ENCODE data around the gene BUD13.

- TF ChIP-seq SIN3A (IDR thresholded peaks at IDR 0.05; ENCODE audit: borderline replicate concordance in 2 of 2, control insufficient read depth in 1 of 2, low read depth in 2 of 2, low read length in 2 of 2), result no peak
- TF ChIP-seq CTCF (IDR thresholded peaks at IDR 0.05 in 2 of 3, conservative IDR thresholded peaks at IDR 0.05 in 1 of 3; ENCODE audit: insufficient read depth in 2 of 3, low read depth in 1 of 3, low read length in 3 of 3), result no peak
- TF ChIP-seq E2F6 (IDR thresholded peaks at IDR 0.05; ENCODE audit: borderline replicate concordance in 1 of 2, extremely low read depth in 1 of 2, insufficient read depth in 1 of 2, insufficient read length in 1 of 2, low read depth in 1 of 2, low read length in 1 of 2, poor library complexity in 1 of 2, severe bottlenecking in 1 of 2), result no peak
- no peak for TF ChIP-seq RB1 (IDR thresholded peaks at IDR 0.05; ENCODE audit: low read depth)
- TF ChIP-seq ZNF76 (CRISPR knock-in tag; IDR thresholded peaks at IDR 0.05; ENCODE audit: borderline replicate concordance), result no peak
- no peak for TF ChIP-seq CHD2 (IDR thresholded peaks at IDR 0.05; ENCODE audit: low read depth, low read length)
- TF ChIP-seq PKNOX1 (IDR thresholded peaks at IDR 0.05), result no peak
- no peak for TF ChIP-seq U2AF1 (optimal IDR thresholded peaks at IDR 0.05; ENCODE audit: low read depth, low read length)
- TF ChIP-seq REST (IDR thresholded peaks at IDR 0.05; ENCODE audit: borderline replicate concordance), result no peak
- TF ChIP-seq REST (CRISPR knock-in tag; IDR thresholded peaks at IDR 0.05; ENCODE audit: low read depth), result no peak
- TF ChIP-seq ZC3H4 (CRISPR knock-in tag; IDR thresholded peaks at IDR 0.05; ENCODE audit: borderline replicate concordance), result no peak
- no peak for TF ChIP-seq IRF1 (CRISPR knock-in tag; IDR thresholded peaks at IDR 0.05; ENCODE audit: borderline replicate concordance)
Measured at GRCh38 chr11:116797816-116798215, 25.0 kb upstream of the BUD13 start.
